CD4-positive, alpha-beta T cell treated with Interleukin-17A for 1 hour (primary cell): Measurements from ENCODE around the gene ZDHHC21.
A peak's percentile ranks its signal among the peaks of the same experiment; 100 is the strongest.
"Not testable (repeated sequence)": the region's sequence is repeated elsewhere in the genome, so short reads cannot be mapped to it uniquely, and the experiment has no call there.

Experiments used
- DNase-seq: peaks from one replicate; pipeline ENCODE4 v3.0.0-alpha.2; 2020

ZDHHC21 gene

DNA sequence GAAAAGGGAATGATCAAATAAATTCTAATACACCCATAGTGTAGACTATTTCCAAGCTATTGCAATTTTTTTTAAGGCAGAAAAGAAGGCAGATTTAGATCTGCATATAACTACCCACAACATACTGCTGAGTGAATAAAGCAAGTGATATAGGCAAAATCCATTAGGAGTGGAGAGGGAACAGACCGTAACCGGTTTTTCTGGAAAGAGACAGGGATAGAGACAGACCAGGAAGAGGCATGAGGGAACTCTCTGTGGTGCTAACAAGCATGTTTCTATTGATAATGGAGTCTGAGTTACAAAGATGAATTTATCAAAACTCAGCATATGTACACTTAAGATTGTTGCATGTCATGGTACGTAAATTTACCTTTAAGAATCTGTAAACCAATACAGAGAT, 14.5 kb downstream of the ZDHHC21 start:
- no peak for DNase-seq

DNA sequence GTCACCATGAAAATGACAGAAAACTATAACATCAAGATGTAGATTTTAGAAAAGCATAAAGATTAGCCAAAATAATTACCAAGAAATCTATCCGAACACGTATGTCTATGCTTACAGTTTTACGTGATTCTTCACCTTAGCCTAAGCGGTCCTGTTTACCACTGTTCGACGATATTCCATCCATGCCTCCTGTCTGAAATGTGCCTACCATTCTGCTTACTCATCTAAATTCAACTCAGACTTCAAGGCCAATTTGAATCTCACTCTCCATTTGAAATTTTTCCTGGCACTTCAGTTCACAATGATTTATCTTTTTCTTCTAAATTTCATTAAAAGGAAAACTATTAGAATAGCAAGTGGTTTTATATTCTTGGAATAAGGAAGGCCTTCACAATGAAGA, 15.4 kb downstream of the ZDHHC21 start:
- no peak for DNase-seq

DNA sequence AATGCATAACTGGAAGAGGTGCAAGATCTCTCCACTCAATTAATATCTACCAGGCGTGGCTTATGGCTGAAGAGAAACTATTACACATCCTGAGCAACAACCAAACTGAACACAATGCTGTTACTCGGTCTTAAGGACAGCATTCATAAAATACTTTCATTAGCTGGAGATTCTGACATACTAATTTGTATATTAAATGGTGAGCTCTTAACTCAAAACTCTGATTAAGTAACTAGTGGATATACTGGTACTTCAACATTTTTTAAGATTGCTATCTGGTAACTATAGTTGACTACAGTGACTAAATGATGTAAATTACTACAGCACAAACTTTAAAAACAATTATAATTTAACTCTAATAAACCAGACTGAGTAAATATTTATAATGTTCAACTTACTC, 15.8 kb downstream of the ZDHHC21 start:
- no peak for DNase-seq

DNA sequence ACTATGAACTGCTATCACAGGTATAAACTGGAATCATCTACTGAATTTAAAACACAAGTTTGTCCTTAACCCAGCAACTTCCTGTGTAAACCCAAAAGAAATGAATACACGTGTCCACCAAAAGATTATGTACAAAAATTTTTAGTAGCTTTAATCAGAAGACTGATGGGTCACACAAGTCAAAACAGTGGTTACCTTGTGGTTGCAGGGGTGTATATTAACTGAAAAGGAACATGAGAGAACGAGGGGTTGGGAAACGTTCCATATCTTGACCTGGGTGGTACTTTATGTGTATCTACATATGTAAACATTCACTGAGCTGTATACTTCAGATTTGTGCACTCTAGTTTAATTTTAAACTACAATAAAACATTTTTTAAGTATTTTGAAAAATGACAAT, 18.6 kb downstream of the ZDHHC21 start:
- no peak for DNase-seq

DNA sequence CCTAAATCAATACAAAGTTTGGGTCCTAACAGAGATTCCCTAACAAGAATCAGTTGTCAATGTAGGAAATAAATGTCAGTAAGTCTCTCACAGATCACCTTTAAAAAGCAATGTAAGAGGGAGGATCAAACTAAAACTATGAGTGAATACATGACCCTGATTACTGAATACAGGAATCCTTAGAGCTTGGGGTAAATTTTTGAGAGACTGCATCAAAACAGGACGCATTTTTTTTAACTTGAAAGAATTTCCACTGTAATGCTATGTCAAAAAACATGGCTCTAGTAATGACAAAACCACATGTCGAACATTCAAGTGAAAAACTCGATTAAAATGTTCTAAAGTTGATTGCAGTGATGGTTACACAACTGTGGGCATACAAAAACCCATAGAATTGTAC, 21.9 kb downstream of the ZDHHC21 start:
- DNase-seq, result no peak

DNA sequence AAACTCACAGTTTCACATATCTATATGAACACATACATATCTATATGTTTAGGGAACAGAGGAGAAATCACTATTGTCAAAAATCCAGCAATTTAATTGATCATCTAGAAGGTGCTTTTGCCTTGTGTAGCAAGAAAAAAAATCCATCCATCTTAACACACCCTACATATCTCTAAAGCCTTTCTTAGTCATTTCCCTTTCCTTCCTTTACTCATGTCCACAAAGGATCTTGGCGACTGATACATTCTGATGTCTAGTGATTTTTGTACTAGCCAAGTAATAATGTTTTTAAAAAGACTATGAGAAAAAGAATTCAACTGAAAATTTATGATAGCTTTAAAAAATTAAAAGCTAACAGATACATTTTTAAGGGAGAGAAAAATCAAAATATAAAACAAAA, 22.5 kb downstream of the ZDHHC21 start:
- no peak for DNase-seq

DNA sequence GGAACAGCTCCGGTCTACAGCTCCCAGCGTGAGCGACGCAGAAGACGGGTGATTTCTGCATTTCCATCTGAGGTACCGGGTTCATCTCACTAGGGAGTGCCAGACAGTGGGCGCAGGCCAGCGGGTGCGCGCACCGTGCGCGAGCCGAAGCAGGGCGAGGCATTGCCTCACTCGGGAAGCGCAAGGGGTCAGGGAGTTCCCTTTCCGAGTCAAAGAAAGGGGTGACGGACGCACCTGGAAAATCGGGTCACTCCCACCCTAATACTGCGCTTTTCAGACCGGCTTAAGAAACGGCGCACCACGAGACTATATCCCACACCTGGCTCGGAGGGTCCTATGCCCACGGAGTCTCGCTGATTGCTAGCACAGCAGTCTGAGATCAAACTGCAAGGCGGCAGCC, 29.2 kb downstream of the ZDHHC21 start:
- not testable (repeated sequence) for DNase-seq

DNA sequence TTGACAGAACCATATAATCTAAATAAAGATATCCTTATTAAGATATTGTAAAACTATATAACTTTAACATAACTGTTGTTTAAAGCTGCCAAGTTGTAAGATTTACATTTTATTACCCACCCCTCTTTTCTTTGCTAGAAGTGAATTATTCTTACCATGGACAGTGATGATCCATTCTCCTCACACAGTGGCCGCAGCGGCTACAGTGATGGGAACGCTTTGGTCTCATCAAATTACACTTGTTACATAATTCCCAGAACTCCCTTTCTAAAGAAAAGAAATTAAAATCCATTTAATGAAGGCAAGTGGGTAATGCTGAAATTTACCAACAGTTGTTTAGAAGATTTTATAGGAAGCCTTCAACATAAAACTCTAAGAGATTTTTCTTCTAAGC, 31.2 kb downstream of the ZDHHC21 start:
- no peak for DNase-seq

DNA sequence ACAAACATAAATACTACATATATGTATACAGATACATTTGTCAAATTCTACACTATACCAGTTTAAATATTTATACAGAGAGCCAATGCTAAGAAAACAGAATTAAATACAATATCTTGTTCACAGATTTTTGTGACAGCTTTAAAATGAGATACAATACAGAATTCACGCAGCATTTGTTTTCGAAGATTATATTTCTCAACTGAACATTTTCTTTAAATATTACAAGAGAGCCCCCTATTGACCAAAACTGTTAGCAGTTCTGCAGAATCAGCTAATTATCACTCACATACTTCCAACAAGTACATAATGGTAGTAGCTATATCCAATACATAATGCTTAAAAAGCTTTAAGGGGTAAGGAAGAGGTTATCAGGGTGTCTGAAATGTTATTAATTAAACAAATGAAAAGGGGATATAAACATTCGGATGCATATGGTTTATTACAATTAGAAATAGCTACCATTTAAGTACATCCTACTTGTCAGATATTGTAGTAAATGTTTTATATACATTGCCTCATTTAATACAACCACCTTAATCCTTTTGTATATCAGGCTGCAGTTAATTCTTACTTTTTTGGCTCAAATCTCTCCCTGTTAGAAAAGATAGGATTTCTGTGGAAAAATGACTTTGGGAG, 31.7 kb downstream of the ZDHHC21 start:
- DNase-seq, result peak; percentile 12

DNA sequence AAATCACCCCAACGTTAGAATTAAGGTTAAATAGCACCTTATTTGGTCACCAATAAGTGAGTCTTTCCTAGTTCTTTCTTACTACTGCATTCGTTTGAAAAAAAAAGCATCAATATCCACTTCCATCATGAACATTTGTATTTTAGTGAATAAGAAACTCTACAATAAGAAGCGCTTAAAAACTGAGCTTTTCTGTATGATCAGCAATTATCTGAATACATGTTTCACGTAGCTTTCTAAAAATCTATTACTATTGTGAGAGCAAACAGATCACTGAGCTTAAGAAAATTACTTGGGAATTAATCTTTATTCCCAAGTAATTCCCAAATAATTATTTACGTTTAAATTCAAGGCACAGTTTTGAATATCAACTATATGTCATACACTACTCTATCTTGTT, 32.5 kb downstream of the ZDHHC21 start:
- DNase-seq, result no peak

DNA sequence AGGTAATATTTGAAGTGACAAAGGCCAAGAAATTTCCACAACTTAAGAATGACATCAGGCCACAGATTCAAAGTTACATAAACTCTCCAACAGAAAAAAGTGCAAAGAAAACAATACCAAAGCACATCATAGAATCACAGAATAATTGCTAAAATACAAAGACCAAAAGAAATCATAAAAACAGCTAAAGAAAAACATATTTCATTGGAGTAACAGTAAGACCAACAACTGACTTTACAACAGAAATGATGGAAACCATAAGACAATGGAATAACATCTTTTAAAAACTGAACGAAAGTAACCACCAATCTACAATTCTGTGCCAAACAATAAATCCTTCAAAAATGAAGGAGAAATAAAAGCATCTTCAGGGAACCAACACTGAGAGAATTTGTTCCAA, 38.3 kb downstream of the ZDHHC21 start:
- no peak for DNase-seq

DNA sequence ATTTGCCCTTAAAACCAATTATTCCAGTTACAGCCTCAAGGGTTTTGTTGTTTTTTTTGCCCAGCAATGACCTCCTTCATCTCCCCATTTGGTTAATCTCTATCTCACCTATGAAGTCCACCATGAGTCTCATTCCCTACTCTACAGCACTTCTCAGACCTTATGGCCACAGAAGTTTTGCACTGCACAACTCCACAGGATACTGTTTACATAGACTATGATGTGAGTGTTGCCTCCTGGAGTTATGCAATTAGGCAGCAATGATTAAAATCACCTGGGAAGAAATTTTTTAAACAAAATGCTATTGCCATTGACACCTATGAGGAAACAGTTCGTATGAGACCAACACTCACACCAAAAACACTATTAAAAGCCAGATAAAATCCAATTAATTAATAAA, 39.7 kb downstream of the ZDHHC21 start:
- no peak for DNase-seq

DNA sequence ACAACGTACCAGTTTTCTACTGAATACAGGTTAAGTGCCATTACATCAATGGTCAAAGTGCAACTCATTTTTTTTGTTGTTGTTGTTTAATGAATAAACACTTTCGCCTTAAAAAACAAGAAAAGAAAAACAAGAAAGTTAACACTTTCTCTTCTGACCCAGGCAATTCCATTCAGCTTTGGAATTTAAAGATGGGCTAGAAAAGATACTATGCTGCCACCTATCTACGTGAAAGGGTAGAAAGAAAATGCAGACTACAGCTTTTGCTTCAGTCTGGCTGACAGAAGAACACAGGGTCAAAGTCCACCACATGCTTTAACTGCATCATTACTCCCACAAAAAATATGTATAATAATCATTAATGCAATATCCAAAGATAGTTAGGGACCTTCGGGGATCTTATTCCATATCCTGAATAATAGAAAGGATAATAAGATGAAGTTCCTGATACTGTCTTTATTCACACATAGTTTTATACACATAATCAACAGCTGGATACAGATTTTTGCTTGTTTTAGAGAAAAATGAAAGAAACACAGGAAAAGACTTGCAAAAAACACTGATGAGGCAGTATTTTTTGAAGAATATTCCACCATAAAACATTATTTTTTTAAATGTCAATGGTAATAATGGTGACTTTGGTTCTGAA, 40.4 kb downstream of the ZDHHC21 start:
- no peak for DNase-seq

DNA sequence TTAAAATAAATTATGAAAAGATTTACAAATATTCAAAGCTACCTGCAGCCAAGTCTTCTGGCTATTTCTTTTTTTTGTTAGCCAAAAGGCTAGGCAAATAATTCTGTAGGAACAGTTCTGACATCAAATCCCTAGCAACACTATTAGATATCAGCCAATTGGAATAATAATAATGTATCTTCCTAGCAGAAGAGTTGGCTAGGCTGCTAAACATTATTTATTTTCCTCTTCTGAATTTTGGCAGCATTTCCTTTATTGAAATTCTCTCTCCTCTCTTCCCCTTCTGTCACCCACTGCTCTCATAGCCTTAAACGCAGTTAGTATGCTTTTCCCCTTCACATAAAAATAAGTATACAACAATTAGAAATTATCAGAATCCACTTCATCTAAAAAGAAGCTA, 42.6 kb downstream of the ZDHHC21 start:
- DNase-seq, result no peak

DNA sequence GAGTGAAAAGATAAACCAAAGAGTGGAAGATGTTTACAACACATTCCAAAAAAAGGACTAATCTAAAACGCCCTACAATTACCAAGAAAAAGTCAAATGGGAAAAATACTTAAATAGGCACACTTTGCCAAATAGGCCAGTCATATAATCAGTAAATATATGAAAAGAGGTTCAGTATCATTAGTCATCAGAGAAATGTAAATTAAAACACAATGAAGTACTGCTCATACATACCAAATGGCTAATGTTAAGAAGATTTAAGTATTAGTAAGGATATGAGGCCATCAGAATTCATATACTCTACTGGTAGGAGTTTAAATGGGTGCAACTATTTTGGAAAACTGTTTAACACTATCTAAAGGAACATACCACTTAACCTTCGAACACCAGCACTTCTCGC, 47.6 kb downstream of the ZDHHC21 start:
- no peak for DNase-seq

DNA sequence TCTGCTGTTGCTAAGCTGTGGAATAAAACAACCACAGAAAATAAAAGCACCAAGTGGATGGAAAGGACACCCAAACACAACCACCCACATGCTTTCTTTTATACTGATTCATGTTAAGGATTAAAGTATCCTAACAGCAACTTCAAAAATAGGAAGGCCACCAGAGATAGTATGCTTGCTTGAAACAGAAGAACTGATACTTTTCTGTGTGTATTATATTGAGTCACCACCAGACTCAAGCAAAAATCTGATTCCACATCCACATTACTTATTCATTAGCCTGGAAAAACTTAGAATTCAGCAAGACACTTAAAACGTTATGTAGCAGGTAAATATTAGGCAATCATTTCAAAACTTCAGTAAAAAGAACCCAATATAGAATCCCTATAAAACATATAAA, 52.3 kb downstream of the ZDHHC21 start:
- DNase-seq, result no peak

DNA sequence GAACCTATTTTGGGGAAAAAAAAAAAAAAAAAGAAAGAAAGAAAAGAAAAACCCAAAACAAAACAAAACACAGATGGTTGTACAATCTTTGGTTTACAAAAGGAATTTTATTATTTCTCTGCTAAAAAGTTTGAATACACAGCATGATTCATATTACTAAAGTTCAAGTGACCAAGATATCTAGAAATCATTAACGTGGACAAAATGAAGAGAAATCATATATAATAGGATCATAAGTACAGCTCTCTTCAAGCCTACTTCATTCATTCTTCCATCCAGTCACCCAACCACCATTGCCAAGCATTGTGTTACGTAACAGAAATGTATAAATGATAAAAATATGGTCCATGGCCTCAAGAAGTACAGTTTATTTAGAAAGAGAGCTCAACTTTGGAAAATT, 52.9 kb downstream of the ZDHHC21 start:
- no peak for DNase-seq

DNA sequence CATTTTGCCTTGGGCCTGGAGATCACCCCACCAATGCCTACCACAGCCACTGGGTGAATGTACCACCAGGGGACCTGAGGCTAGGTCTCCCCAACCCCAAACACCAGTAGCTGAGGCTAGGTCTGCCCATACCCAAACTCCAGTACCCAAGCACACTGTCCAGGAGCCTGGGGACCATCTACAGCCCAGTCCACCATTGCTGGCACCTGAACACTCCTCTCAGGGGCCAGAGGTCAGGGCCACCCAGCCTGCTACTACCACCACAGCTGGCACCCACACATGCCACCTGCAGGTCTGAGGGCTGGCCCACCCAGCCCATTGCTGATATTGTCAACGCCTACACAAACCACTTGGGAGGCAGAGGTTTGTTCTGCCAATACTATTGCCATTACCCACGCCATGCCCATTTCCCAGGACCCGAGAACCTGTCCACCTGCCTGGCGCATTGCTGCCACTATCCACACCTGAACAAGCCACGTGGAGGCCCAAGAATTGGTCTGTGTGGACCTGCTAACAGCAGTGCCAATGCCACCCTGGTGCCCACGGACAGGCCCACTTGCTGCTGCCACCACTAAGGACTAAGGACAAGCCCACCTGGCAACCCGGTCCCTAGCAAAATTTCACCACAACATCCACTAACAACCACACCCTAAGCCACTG, 59.2 kb downstream of the ZDHHC21 start:
- no peak for DNase-seq

DNA sequence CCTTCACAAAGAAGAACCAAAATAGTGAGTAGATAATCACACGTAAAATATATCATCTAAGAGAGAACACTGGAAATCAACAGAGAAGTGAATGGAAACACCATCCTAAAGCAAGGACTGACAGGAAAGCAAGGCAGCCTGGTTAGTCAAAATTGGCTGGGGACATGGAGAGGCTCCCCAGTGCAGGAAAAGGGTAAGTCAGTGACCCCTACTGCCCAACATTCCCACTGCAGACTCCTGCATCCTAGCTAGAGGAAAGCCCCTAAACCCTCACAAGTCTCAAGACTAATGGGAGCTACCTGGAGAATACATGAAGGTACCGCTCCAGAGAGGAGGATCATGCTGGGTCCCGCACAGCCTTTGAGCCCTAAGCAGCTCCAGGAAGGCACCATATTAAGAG, 60.1 kb downstream of the ZDHHC21 start:
- DNase-seq, result no peak

DNA sequence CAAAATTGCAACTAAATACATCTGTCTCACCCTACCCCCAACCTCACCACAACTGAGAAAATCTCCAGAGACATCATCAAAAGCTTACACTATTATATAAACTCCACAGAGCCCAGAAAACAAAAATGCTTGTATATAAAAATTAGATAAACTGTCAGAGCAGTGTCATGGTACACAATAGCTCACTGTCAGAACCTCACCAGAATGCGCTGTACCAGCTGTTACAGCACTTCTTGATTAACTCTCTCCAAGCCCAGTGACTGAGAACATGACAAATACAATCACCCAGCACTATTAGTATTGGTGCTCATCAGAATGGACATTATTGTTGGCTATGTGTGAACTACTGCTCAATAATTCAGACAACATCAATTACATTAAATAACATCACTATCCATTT, 65.7 kb downstream of the ZDHHC21 start:
- no peak for DNase-seq

DNA sequence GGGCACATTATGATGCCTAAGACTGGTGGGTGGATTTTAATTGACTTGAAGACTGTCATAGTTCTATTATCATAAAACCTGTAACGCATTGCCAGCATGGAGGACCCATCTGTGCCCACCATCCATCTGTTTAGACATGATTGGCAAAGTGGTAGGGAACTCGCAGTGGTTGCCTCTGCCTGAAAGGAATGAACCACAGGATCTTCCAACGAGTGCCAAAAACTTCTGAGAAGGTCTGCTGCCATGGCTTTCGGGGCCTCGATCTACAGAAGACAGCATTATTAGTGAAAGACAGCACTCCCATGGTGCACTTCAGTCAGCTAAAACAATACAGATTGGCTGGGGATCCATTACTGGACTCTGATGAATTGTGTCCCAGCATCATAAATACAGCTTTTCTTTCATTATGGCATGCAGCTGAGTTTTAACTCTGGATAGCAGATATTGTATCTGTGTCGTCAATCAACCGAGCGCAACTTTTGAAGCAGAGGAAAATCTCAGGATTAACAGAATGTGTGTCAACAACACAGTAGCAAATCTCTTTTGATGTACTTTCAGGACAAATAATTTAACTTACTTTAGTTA, 74.3 kb downstream of the ZDHHC21 start:
- DNase-seq, result no peak

DNA sequence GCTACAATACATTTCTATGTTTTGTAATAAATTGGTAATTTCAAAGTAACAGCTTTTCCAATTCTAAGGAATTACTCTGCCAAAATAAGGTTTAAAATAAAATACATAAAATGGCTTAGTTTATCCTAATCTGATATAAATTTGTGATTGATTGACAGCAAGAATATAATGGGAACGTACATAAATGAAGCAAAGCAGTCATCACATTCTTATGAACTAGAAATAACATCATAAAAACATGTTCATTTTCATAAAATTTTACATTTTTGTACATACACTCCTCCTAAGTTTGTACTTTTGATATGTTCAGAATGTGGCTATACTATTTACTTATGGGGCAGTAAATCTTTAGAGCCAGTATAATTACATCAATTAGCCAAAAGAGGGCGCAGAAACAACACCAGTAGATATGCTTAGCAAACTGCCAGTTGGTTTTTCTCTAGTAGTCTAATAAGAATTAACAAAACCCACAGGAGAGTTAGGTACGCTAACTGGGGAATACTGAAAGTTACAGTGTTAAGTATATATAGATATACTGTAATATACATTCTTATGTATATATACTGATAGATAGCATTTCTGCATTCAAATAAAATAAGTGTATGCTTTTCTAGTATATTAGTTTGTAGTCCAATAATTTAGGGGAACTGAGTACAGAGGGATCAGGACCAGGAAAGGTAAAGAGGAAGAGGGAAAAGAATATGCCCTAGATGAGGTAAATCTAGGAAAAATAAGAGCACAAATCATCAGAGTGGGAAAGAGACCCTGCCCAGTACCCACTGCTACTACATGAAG, 76.8 kb downstream of the ZDHHC21 start:
- DNase-seq, result peak; percentile 45

DNA sequence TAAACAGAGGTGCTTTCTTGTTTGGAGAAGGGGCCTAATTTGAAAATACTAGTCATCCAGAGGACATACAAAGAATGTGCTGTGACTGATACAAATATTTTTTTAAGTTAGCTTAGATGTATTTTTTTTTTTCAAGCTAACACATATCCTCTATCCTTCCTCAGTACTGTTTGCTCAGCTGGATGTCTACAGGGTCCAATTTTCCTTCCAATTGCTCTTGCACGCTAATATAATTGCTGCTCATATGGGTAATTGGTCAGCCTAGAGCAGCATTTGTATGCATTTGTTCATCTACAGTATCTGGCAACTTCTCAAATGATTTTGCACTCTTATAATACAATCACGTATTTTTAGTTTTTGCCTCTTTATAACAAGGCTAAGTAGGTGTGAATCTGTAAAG, 84.7 kb downstream of the ZDHHC21 start:
- DNase-seq, result no peak
